Astrocyte (in vitro differentiated cells and primary cell): ENCODE results near the gene PI16. TPM values are rescaled to one million over a fixed set of nuclear protein-coding genes. Genes with fewer than 3 reads are reported as not detected.

ENCODE experiments used
- DNase-seq: peaks from one replicate; pipeline ENCODE4 v3.0.0-alpha.2; 2010; ENCODE audit warnings: low read depth
- FAIRE-seq: peaks from 2 replicates; lab custom pipeline; 2011; peaks lifted over from hg19 to GRCh38; lab: Jason Lieb, UNC
- H2AFZ ChIP-seq: 2 replicates; pipeline ENCODE4 v1.6.0; 2012; ENCODE audit warnings: low read depth, low read length, inconsistent platforms
- H3K27ac ChIP-seq: 2 replicates; pipeline ENCODE4 v1.5.1; 2011; ENCODE audit warnings: low read depth, low read length, inconsistent platforms
- H3K27me3 ChIP-seq: 2 replicates; pipeline ENCODE4 v1.6.0; 2011; ENCODE audit warnings: low read length, inconsistent platforms; ENCODE audit not compliant: insufficient read depth
- H3K36me3 ChIP-seq: 2 replicates; pipeline ENCODE4 v1.5.1; 2011; ENCODE audit warnings: low read length, inconsistent platforms; ENCODE audit not compliant: insufficient read depth
- H3K4me1 ChIP-seq: 2 replicates; pipeline ENCODE4 v1.5.1; 2011; ENCODE audit warnings: low read length, inconsistent platforms; ENCODE audit not compliant: insufficient read depth
- H3K4me2 ChIP-seq: 2 replicates; pipeline ENCODE4 v1.6.0; 2012; ENCODE audit warnings: low read length, inconsistent platforms
- H3K4me3 ChIP-seq: 2 replicates; pipeline ENCODE4 v1.5.1; 2011; ENCODE audit warnings: low read depth, mild to moderate bottlenecking, low read length, inconsistent platforms; ENCODE audit not compliant: insufficient read depth
- H3K79me2 ChIP-seq: 2 replicates; pipeline ENCODE4 v1.6.0; 2012; ENCODE audit warnings: mild to moderate bottlenecking, low read length, inconsistent platforms; ENCODE audit not compliant: insufficient read depth
- H3K9ac ChIP-seq: 2 replicates; pipeline ENCODE4 v1.6.0; 2012; ENCODE audit warnings: mild to moderate bottlenecking, low read length, inconsistent platforms
- H3K9me3 ChIP-seq: 2 replicates; pipeline ENCODE4 v1.5.1; 2012; ENCODE audit warnings: low read depth, mild to moderate bottlenecking, low read length, inconsistent platforms; ENCODE audit not compliant: insufficient read depth
- H4K20me1 ChIP-seq: 2 replicates; pipeline ENCODE4 v1.6.0; 2012; ENCODE audit warnings: low read length, inconsistent platforms; ENCODE audit not compliant: insufficient read depth
- H3K27ac Mint-ChIP-seq: one replicate; pipeline ENCODE4 v1.8.0; 2021; ENCODE audit warnings: mild to moderate bottlenecking, mixed read lengths; ENCODE audit not compliant: unreplicated experiment
- H3K27me3 Mint-ChIP-seq: one replicate; pipeline ENCODE4 v1.8.0; 2021; ENCODE audit warnings: low read depth, mixed read lengths; ENCODE audit not compliant: unreplicated experiment
- H3K36me3 Mint-ChIP-seq: one replicate; pipeline ENCODE4 v1.8.0; 2021; ENCODE audit warnings: low read depth, mixed read lengths; ENCODE audit not compliant: unreplicated experiment
- H3K4me1 Mint-ChIP-seq: one replicate; pipeline ENCODE4 v1.8.0; 2021; ENCODE audit warnings: low read depth, mixed read lengths; ENCODE audit not compliant: unreplicated experiment
- H3K4me3 Mint-ChIP-seq: one replicate; pipeline ENCODE4 v1.8.0; 2021; ENCODE audit warnings: mild to moderate bottlenecking, moderate library complexity, mixed read lengths; ENCODE audit not compliant: unreplicated experiment
- H3K9me3 Mint-ChIP-seq: one replicate; pipeline ENCODE4 v1.8.0; 2021; ENCODE audit warnings: mild to moderate bottlenecking, mixed read lengths; ENCODE audit not compliant: unreplicated experiment
- EZH2 ChIP-seq: IDR thresholded peaks from 2 replicates; pipeline ENCODE4 v1.6.1; 2012; ENCODE audit warnings: mild to moderate bottlenecking, low read length, inconsistent platforms; ENCODE audit not compliant: insufficient read depth
- total RNA-seq: library from RNA; stranded (reverse); gene quantifications from 2 replicates; pipeline ENCODE4 v1.2.1, GENCODE V29; 2021
- TF ChIP-seq, protein P1 (sequence below): IDR thresholded peaks from 2 replicates; pipeline ENCODE4 v1.5.1; 2011; ENCODE audit warnings: low read depth, mild to moderate bottlenecking, inconsistent platforms, low read length, moderate library complexity; ENCODE audit not compliant: insufficient read depth

Gene PI16
- total RNA-seq, 1 donor from 2014 or later: not detected

DNA sequence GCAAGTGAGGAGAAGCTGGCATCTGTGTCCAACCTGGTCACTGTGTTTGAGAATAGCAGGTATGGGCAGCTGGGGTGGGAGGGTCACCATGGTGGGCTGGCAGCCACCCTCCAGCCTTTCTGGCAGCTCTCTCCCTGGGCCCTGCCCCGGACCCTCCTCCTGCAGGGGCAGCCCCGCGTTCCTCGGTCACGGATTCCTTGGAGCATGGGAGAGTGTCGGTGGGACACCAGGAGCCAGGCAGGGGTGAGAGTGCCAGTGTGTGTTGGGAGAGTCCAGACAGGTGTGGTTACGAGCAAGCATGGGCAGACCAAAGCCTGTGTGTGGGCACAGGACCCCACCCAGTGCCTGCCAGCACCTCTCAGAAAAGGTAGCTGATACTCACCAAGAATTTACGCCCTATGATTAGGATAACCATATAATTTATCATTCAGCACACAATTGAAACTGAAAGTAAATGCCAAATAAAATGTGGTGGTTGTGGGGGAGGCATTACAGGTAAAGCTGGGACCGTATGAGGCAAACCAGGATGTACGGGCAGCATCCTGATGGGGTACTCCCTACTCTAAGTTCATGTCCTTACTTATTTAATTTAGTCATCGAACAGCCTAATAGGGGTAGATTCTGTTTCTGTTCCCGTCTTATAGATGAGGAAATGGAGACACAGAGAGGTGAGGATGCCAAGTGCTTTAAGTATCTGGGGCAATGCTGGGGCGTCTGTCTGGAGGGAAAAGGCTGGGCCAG is 51.5 kb downstream of the PI16 start:
- H3K27ac Mint-ChIP-seq: no peak overlapping the region

GRCh38 chr6:37006793-37007339 is 52.3 kb downstream of the PI16 start:
- no peak overlapping the region for H3K27ac Mint-ChIP-seq
- peaks cover 8% of the 10 kb centered on the region for H3K27me3 Mint-ChIP-seq
- H4K20me1 ChIP-seq: no peaks in the 10 kb centered on the region
- TF ChIP-seq, protein P1, sequence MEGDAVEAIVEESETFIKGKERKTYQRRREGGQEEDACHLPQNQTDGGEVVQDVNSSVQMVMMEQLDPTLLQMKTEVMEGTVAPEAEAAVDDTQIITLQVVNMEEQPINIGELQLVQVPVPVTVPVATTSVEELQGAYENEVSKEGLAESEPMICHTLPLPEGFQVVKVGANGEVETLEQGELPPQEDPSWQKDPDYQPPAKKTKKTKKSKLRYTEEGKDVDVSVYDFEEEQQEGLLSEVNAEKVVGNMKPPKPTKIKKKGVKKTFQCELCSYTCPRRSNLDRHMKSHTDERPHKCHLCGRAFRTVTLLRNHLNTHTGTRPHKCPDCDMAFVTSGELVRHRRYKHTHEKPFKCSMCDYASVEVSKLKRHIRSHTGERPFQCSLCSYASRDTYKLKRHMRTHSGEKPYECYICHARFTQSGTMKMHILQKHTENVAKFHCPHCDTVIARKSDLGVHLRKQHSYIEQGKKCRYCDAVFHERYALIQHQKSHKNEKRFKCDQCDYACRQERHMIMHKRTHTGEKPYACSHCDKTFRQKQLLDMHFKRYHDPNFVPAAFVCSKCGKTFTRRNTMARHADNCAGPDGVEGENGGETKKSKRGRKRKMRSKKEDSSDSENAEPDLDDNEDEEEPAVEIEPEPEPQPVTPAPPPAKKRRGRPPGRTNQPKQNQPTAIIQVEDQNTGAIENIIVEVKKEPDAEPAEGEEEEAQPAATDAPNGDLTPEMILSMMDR: no peak
- no peak for TF ChIP-seq EZH2
- H3K4me3 Mint-ChIP-seq: no peak overlapping the region
- peaks cover 1% of the 10 kb centered on the region for H3K4me1 Mint-ChIP-seq
- H3K9ac ChIP-seq: no peak overlapping the region
- H3K9me3 Mint-ChIP-seq: no peaks in the 10 kb centered on the region
- no peaks in the 10 kb centered on the region for H3K4me1 ChIP-seq
- no peak overlapping the region for H3K4me3 ChIP-seq
- H3K9me3 ChIP-seq: no peaks in the 10 kb centered on the region
- DNase-seq (peak; percentile 37), FAIRE-seq (no peak)
- H3K36me3 Mint-ChIP-seq: peaks cover 2% of the 10 kb centered on the region
- H2AFZ ChIP-seq: no peak overlapping the region
- H3K79me2 ChIP-seq: no peaks in the 10 kb centered on the region
- H3K27ac ChIP-seq: no peak overlapping the region
- H3K4me2 ChIP-seq: no peak overlapping the region
- no peaks in the 10 kb centered on the region for H3K36me3 ChIP-seq
- peaks cover 3% of the 10 kb centered on the region for H3K27me3 ChIP-seq

More for the DNA sequence above, 51.5 kb downstream of the PI16 start:
- no peaks in the 10 kb centered on the region for H3K9me3 ChIP-seq
- no peak overlapping the region for H3K9ac ChIP-seq
- peaks cover 3% of the 10 kb centered on the region for H3K27me3 ChIP-seq
- H3K36me3 ChIP-seq: no peaks in the 10 kb centered on the region
- no peak overlapping the region for H3K4me2 ChIP-seq
- Mint-ChIP-seq H3K4me1 (peaks cover 1% of the 10 kb centered on the region), H3K36me3 (peaks cover 3% of the 10 kb centered on the region), H3K9me3 (no peaks in the 10 kb centered on the region), H3K4me3 (peak overlapping the region; percentile 67), H3K27me3 (peaks cover 13% of the 10 kb centered on the region)
- no peak overlapping the region for H3K4me3 ChIP-seq
- FAIRE-seq (no peak), DNase-seq (no peak)
- no peak overlapping the region for H3K27ac ChIP-seq
- no peaks in the 10 kb centered on the region for H4K20me1 ChIP-seq
- H3K79me2 ChIP-seq: no peaks in the 10 kb centered on the region
- H3K4me1 ChIP-seq: no peaks in the 10 kb centered on the region
- TF ChIP-seq EZH2: no peak
- TF ChIP-seq, protein P1: no peak
- H2AFZ ChIP-seq: no peak overlapping the region
